ENCODE data around the gene ANKRD44. TPM values are rescaled to one million over a fixed set of nuclear protein-coding genes. Genes with fewer than 3 reads are reported as not detected.
"Not testable (repeated sequence)": the region's sequence is repeated elsewhere in the genome, so short reads cannot be mapped to it uniquely, and the experiment has no call there.

The ANKRD44 gene
- total RNA-seq, 1 donor from 2014 or later, result 12.0 TPM

DNA sequence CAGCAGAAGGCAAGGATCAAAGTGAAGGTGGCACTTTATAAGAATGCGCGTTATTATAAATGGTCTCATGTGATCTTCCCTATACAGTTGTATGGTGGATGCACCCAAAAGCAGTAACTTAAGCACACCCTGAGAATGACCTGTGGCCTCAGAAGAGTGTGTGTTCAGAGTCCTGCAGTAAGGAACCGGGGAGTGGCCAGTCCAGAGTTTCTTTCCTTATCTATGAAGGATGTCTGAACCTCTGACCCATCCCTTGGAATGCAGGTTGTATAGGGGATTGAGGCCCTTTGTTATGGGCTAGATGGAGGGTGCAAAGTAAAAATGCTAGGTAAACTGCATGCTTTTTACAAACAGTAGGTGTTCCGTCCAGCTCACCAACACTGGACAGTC lies 43.6 kb upstream of the ANKRD44 start:
- TF ChIP-seq, protein P1, sequence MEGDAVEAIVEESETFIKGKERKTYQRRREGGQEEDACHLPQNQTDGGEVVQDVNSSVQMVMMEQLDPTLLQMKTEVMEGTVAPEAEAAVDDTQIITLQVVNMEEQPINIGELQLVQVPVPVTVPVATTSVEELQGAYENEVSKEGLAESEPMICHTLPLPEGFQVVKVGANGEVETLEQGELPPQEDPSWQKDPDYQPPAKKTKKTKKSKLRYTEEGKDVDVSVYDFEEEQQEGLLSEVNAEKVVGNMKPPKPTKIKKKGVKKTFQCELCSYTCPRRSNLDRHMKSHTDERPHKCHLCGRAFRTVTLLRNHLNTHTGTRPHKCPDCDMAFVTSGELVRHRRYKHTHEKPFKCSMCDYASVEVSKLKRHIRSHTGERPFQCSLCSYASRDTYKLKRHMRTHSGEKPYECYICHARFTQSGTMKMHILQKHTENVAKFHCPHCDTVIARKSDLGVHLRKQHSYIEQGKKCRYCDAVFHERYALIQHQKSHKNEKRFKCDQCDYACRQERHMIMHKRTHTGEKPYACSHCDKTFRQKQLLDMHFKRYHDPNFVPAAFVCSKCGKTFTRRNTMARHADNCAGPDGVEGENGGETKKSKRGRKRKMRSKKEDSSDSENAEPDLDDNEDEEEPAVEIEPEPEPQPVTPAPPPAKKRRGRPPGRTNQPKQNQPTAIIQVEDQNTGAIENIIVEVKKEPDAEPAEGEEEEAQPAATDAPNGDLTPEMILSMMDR (IDR thresholded peaks at IDR 0.05; ENCODE audit: partially characterized antibody, unreplicated experiment), result no peak
- no peak for DNase-seq
- no peaks in the 10 kb centered on the region for H3K36me3 Mint-ChIP-seq (ENCODE audit: unreplicated experiment)
- no peak overlapping the region for H3K4me3 Mint-ChIP-seq (ENCODE audit: unreplicated experiment)
- no peaks in the 10 kb centered on the region for H3K4me1 Mint-ChIP-seq (ENCODE audit: low read depth, unreplicated experiment)
- H3K27ac Mint-ChIP-seq (ENCODE audit: unreplicated experiment), result no peak overlapping the region
- peaks cover 2% of the 10 kb centered on the region for H3K9me3 Mint-ChIP-seq (ENCODE audit: unreplicated experiment)
- H3K27me3 Mint-ChIP-seq (ENCODE audit: unreplicated experiment), result peaks cover 5% of the 10 kb centered on the region

DNA sequence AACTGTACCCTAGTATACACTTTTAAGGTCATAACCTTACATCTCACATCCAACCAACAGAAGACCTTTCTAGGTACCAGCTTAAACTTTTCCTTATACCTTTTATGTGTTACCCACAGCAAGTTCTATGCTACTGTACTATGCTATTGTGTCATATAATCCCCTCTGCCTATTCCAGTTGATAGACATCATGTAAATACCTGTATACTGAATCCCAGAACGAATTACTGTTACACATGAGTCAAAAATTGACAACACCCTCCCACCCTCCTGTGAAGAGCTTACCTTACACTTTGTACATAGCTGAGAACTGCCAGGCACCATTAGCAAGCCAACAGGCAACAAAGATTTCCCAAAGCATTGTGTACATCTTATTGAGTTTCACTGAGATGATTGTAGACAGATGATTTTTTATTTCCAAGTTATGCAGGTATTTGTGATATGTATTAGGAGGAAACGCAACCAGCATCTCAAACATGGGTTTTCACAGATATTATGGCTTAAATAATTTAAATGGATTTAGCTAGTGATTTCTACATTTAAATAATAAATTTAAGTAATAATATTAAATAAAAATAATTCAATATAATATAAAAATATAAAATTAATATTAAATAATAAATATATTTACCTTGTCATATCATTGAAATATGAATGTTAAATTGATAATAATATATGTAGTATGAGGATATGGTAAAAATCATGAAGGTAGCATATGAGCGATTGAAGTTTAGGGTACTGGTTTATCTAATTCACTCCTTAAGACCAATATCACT lies 43.0 kb upstream of the ANKRD44 start:
- Mint-ChIP-seq H3K9me3 (ENCODE audit: unreplicated experiment) (peaks cover 2% of the 10 kb centered on the region), H3K4me3 (ENCODE audit: unreplicated experiment) (no peak overlapping the region), H3K4me1 (ENCODE audit: low read depth, unreplicated experiment) (no peaks in the 10 kb centered on the region), H3K36me3 (ENCODE audit: unreplicated experiment) (no peaks in the 10 kb centered on the region), H3K27me3 (ENCODE audit: unreplicated experiment) (peaks cover 5% of the 10 kb centered on the region), H3K27ac (ENCODE audit: unreplicated experiment) (no peak overlapping the region)
- TF ChIP-seq, protein P1 (IDR thresholded peaks at IDR 0.05; ENCODE audit: partially characterized antibody, unreplicated experiment), result no peak
- no peak for DNase-seq

DNA sequence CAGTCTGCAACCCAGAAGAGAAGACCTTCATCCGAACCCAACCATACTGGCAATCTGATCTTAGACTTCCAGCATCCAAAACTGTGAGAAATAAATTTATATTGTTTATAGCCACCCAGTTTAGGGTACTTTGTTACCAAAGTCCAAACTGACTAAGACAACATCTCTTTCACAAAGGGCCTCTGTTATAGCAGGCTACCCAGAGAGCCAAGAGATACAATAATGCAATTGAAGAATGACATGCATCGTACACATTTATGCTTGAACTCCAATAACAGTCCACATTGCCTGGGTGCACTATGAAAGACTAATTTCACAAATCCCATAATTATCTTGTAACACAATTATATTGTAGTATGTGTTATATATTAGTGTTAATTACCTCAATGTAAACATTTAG lies 39.1 kb upstream of the ANKRD44 start:
- Mint-ChIP-seq H3K4me3 (ENCODE audit: unreplicated experiment) (no peak overlapping the region), H3K27ac (ENCODE audit: unreplicated experiment) (no peak overlapping the region), H3K36me3 (ENCODE audit: unreplicated experiment) (no peaks in the 10 kb centered on the region), H3K9me3 (ENCODE audit: unreplicated experiment) (peaks cover 2% of the 10 kb centered on the region), H3K4me1 (ENCODE audit: low read depth, unreplicated experiment) (no peaks in the 10 kb centered on the region), H3K27me3 (ENCODE audit: unreplicated experiment) (no peaks in the 10 kb centered on the region)
- DNase-seq, result no peak
- TF ChIP-seq, protein P1 (IDR thresholded peaks at IDR 0.05; ENCODE audit: partially characterized antibody, unreplicated experiment), result no peak

DNA sequence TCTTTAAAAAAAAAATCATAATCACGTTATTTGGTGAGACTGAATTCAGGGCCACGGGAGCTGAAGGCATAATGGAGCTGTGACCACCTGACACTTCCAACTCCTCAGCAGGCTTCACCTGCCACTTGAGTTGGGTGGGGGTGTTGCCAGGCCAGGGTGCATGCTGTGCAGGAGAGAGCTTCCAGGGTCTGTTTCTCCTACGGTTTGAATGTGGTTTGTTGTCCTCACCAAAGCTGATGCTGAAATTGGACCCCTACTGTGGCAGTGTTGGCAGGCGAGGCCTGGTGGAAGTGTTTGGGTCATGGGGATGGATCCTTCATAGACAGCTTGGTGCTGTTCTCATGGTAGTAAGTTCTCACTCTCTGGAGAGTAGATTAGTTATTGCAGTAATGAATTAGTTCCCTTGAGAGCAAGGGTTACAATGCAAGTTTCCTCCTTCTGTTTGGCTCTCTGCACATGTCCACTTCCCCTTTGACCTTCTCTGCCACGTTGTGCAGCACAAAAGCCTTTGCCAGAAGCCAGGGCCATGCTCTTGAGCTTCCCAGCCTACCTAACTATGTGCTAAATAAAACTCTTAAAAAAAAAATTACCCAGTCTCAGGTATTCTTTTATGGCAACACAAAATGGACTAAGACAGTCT lies 38.3 kb upstream of the ANKRD44 start:
- no peaks in the 10 kb centered on the region for H3K36me3 Mint-ChIP-seq (ENCODE audit: unreplicated experiment)
- DNase-seq, result no peak
- no peaks in the 10 kb centered on the region for H3K27me3 Mint-ChIP-seq (ENCODE audit: unreplicated experiment)
- H3K9me3 Mint-ChIP-seq (ENCODE audit: unreplicated experiment), result peaks cover 2% of the 10 kb centered on the region
- no peaks in the 10 kb centered on the region for H3K4me1 Mint-ChIP-seq (ENCODE audit: low read depth, unreplicated experiment)
- H3K27ac Mint-ChIP-seq (ENCODE audit: unreplicated experiment), result no peak overlapping the region
- H3K4me3 Mint-ChIP-seq (ENCODE audit: unreplicated experiment), result no peak overlapping the region
- TF ChIP-seq, protein P1 (IDR thresholded peaks at IDR 0.05; ENCODE audit: partially characterized antibody, unreplicated experiment), result no peak

DNA sequence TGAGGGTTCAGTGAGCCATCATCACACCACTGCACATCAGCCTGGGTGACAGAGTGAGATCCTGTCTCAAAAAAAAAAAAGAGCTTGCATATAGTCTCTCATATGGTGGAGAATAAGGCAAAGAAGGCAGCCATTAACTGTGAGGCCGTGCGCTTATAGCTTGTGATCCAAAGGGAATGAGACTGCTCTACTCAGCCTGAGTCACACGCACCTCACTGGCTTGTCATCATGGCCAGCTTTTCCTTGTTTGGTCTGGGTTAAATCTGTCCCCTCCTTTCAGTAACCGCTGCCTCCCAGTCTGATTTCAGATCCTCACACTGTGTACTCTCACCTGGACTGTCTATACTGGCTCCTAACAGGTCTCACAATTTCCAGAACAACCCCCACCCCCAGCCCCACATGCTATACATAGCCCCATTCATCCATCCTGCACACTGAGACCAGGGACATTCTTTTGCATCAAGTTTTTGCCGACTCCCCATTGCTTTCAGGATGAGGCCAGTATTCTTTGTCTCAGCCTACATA lies 35.3 kb upstream of the ANKRD44 start:
- no peaks in the 10 kb centered on the region for H3K4me1 Mint-ChIP-seq (ENCODE audit: low read depth, unreplicated experiment)
- H3K27ac Mint-ChIP-seq (ENCODE audit: unreplicated experiment), result no peak overlapping the region
- DNase-seq, result no peak
- TF ChIP-seq, protein P1 (IDR thresholded peaks at IDR 0.05; ENCODE audit: partially characterized antibody, unreplicated experiment), result no peak
- no peak overlapping the region for H3K4me3 Mint-ChIP-seq (ENCODE audit: unreplicated experiment)
- no peaks in the 10 kb centered on the region for H3K27me3 Mint-ChIP-seq (ENCODE audit: unreplicated experiment)
- peaks cover 2% of the 10 kb centered on the region for H3K9me3 Mint-ChIP-seq (ENCODE audit: unreplicated experiment)
- no peaks in the 10 kb centered on the region for H3K36me3 Mint-ChIP-seq (ENCODE audit: unreplicated experiment)

DNA sequence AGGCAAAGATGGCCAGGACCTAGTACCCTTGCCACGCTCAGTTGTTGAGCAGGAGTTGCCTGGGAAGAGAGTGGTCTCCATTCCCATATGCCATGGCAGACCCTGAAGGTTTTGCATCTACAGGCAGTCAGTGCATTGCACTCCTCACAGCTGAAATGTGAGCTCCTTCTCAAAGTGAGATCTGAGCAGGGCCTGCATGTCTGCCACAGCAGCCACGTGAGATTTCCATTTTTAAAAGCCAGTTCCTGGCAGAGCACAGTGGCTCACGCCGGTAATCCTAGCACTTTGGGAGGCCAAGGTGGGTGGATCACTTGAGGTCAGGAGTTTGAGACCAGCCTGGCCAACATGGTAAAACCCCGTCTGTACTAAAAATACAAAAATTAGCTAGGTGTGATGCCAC lies 33.4 kb upstream of the ANKRD44 start:
- H3K27me3 Mint-ChIP-seq (ENCODE audit: unreplicated experiment); H3K36me3 Mint-ChIP-seq (ENCODE audit: unreplicated experiment); H3K4me1 Mint-ChIP-seq (ENCODE audit: low read depth, unreplicated experiment); H3K27ac Mint-ChIP-seq (ENCODE audit: unreplicated experiment); H3K9me3 Mint-ChIP-seq (ENCODE audit: unreplicated experiment); H3K4me3 Mint-ChIP-seq (ENCODE audit: unreplicated experiment); DNase-seq: not testable (repeated sequence)
